ENCODE results near the gene GUCD1. TPM values are rescaled to one million over a fixed set of nuclear protein-coding genes. Genes with fewer than 3 reads are reported as not detected.
"Not testable (repeated sequence)": the region's sequence is repeated elsewhere in the genome, so short reads cannot be mapped to it uniquely, and the experiment has no call there.

Gene GUCD1
- total RNA-seq, 4 donors from 2014 or later, result 51.6 to 89.7 (median 74.2) TPM

DNA sequence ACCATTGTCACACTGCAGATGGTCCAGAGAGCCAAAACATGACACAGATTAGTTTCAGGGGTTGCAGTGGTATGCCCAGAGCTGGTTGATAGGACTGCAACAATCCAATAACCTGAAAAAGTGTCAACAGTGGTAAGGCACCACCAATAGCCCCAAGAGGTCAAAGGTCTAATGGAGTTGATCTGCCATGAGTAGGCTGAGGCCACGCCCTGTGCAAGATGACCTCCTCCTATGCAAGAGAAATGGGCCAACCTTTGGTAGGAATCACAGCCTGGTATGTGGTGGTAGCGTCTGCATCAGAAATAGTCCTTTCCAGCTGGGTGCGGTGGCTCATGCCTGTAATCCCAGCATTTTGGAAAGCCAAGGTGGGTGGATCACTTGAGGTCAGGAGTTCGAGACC is 19.6 kb downstream of the GUCD1 start:
- Histone ChIP-seq H3K36me3 (peaks cover 7 to 8% of the 10 kb centered on the region in 2 donors), H3K27ac (no peak overlapping the region), H3K9me3 (no peaks in the 10 kb centered on the region), H3K4me1 (no peaks in the 10 kb centered on the region), H3K27me3 (no peaks in the 10 kb centered on the region), H3K4me3 (replicated peaks in 1 of 3) (no peak overlapping the region)
- no peak for TF ChIP-seq POLR2A (IDR thresholded peaks at IDR 0.05)
- TF ChIP-seq CTCF (IDR thresholded peaks at IDR 0.05), result no peak
- intact Hi-C loops (cut with DNase I), result no loop called here
- 91 to 94% methylated on average over 3 to 4 of the region's 4 CpGs for WGBS, 2 donors
- no peak for DNase-seq

- no peaks in the 10 kb centered on the region for H3K4me1 ChIP-seq
- H3K27ac ChIP-seq, result no peak overlapping the region
- no peaks in the 10 kb centered on the region for H3K27me3 ChIP-seq
- no peak overlapping the region for H3K4me3 ChIP-seq (replicated peaks in 1 of 3)
- no peaks in the 10 kb centered on the region for H3K9me3 ChIP-seq
- no peak for TF ChIP-seq CTCF (IDR thresholded peaks at IDR 0.05)
- TF ChIP-seq POLR2A (IDR thresholded peaks at IDR 0.05), result no peak
- no peak for DNase-seq
- H3K36me3 ChIP-seq, result no peaks in the 10 kb centered on the region
- 100% methylated on average over 1 of the region's 1 CpG for WGBS, 2 donors
- intact Hi-C loops (cut with DNase I), result no loop called here
These were observed 22.9 kb downstream of the GUCD1 start for GRCh38 chr22:24532075-24532474.

GRCh38 chr22:24530968-24531367 is 24.0 kb downstream of the GUCD1 start:
- H3K27ac ChIP-seq; H3K4me3 ChIP-seq (replicated peaks in 1 of 3); H3K27me3 ChIP-seq; DNase-seq; H3K9me3 ChIP-seq; H3K36me3 ChIP-seq; H3K4me1 ChIP-seq; intact Hi-C loops (cut with DNase I): not testable (repeated sequence)
- 90 to 93% methylated on average over 3 of the region's 3 CpGs for WGBS, 2 donors

- no peak for DNase-seq
- 87 to 88% methylated on average over 2 of the region's 2 CpGs for WGBS, 2 donors
- no peaks in the 10 kb centered on the region for H3K27me3 ChIP-seq
- no peaks in the 10 kb centered on the region for H3K9me3 ChIP-seq
- TF ChIP-seq POLR2A (IDR thresholded peaks at IDR 0.05) (no peak), CTCF (IDR thresholded peaks at IDR 0.05) (no peak)
- no peak overlapping the region for H3K27ac ChIP-seq
- H3K4me3 ChIP-seq (replicated peaks in 1 of 3), result no peak overlapping the region
- intact Hi-C loops (cut with DNase I), result no loop called here
- H3K4me1 ChIP-seq, result peaks cover 0 to 3% of the 10 kb centered on the region in 2 donors
- H3K36me3 ChIP-seq, result no peaks in the 10 kb centered on the region
These were observed 25.0 kb downstream of the GUCD1 start for GRCh38 chr22:24529898-24530297.

DNA sequence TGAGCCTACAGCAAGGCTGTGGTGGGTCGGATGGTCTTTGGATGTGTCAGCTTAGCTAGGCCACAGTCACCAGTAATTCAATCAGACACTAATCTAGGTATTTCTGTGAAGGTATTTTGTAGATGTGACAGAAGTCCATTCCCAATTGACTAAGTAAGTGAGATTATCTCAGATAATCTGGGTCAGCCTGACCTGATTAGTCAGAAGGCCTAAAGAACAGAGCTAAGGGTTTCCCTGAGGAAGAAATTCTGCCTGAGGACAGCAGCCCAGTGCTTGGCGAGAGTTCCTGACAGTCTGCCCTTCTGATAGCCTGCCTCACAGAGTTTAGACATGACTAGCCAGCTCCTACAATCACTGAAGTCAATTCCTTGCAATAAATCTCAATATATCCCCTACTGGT is 28.7 kb downstream of the GUCD1 start:
- H3K4me3 ChIP-seq (replicated peaks in 1 of 3), result no peak overlapping the region
- intact Hi-C loops (cut with DNase I), result no loop called here
- peaks cover 4 to 8% of the 10 kb centered on the region in 2 donors for H3K4me1 ChIP-seq
- H3K9me3 ChIP-seq, result no peaks in the 10 kb centered on the region
- WGBS, 2 donors, result 86 to 92% methylated on average over 2 of the region's 2 CpGs
- no peak for DNase-seq
- no peaks in the 10 kb centered on the region for H3K27me3 ChIP-seq
- H3K27ac ChIP-seq, result no peak overlapping the region
- no peak for TF ChIP-seq POLR2A (IDR thresholded peaks at IDR 0.05)
- no peak for TF ChIP-seq CTCF (IDR thresholded peaks at IDR 0.05)
- no peaks in the 10 kb centered on the region for H3K36me3 ChIP-seq
